GM12875 (cell line): Measurements from ENCODE around the gene WDR54.

Experiments used
- H3K4me3 ChIP-seq: one replicate; pipeline ENCODE4 v1.5.1; 2011; ENCODE audit warnings: low read depth, low read length, control low read depth
- TF ChIP-seq, protein P1 (sequence below): IDR thresholded peaks from 2 replicates; pipeline ENCODE4 v1.5.1; 2011; ENCODE audit warnings: low read depth, mild to moderate bottlenecking, control low read depth, inconsistent platforms, low read length, moderate library complexity, borderline replicate concordance; ENCODE audit not compliant: insufficient read depth

WDR54 gene

DNA sequence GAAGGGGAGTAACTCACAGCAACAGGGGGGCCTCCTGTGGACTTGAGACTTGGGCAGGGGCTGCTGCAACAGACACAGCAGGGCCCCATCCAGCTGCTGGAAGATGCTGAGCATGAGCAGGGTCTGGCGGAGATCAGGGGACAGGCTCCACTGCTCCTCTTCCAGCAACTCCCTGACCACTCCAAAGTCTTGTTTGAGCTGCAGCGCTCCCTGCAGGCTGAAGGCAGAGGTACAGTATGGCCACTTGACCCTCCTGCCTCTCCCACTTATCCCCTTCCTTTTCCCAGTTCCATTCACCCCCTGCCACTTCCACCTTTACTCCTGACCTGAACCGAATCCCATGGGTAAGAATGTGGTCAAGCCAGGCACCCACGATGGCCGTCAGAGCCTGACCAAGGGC, 53.4 kb downstream of the WDR54 start:
- TF ChIP-seq, protein P1, sequence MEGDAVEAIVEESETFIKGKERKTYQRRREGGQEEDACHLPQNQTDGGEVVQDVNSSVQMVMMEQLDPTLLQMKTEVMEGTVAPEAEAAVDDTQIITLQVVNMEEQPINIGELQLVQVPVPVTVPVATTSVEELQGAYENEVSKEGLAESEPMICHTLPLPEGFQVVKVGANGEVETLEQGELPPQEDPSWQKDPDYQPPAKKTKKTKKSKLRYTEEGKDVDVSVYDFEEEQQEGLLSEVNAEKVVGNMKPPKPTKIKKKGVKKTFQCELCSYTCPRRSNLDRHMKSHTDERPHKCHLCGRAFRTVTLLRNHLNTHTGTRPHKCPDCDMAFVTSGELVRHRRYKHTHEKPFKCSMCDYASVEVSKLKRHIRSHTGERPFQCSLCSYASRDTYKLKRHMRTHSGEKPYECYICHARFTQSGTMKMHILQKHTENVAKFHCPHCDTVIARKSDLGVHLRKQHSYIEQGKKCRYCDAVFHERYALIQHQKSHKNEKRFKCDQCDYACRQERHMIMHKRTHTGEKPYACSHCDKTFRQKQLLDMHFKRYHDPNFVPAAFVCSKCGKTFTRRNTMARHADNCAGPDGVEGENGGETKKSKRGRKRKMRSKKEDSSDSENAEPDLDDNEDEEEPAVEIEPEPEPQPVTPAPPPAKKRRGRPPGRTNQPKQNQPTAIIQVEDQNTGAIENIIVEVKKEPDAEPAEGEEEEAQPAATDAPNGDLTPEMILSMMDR, result peak; percentile 56
- H3K4me3 ChIP-seq, result no peak overlapping the region
